Activated T-cell treated with anti-CD3 and anti-CD28 coated beads, Interleukin-2, amount 50 U/mL, for 24 hours (primary cell): ENCODE data around the gene PREPL.
"Not testable (repeated sequence)": the region's sequence is repeated elsewhere in the genome, so short reads cannot be mapped to it uniquely, and the experiment has no call there.

Source experiments
- DNase-seq: peaks from one replicate; pipeline ENCODE4 v3.0.0-alpha.2; 2020
- H3K27ac Mint-ChIP-seq: 2 replicates; pipeline ENCODE4 v1.8.0; 2020; ENCODE audit warnings: mild to moderate bottlenecking, mixed read lengths
- H3K27me3 Mint-ChIP-seq: 2 replicates; pipeline ENCODE4 v1.8.0; 2020; ENCODE audit warnings: mixed read lengths
- H3K36me3 Mint-ChIP-seq: 2 replicates; pipeline ENCODE4 v1.8.0; 2020; ENCODE audit warnings: low read depth, mixed read lengths
- H3K4me1 Mint-ChIP-seq: 2 replicates; pipeline ENCODE4 v1.8.0; 2020; ENCODE audit warnings: low read depth, mixed read lengths
- H3K4me3 Mint-ChIP-seq: 2 replicates; pipeline ENCODE4 v1.8.0; 2020; ENCODE audit warnings: mild to moderate bottlenecking, moderate library complexity, mixed read lengths
- H3K9me3 Mint-ChIP-seq: 2 replicates; pipeline ENCODE4 v1.8.0; 2020; ENCODE audit warnings: mixed read lengths

PREPL gene

GRCh38 chr2:44361330-44362206 lies at the start of gene PREPL, which contains the start of gene CAMKMT:
PREPL (minus strand) TSS chr2:44361494; CDS start chr2:44346342, 15,152 bp downstream.
CAMKMT (plus strand) TSS chr2:44361947.
- Mint-ChIP-seq H3K9me3 (no peaks in the 10 kb centered on the region), H3K4me1 (peaks cover 59% of the 10 kb centered on the region), H3K27ac (peak within 1 kb of the TSS; percentile 100), H3K27me3 (no peaks in the 10 kb centered on the region), H3K4me3 (peak within 1 kb of the TSS; percentile 90), H3K36me3 (peaks cover 39% of the 10 kb centered on the region)
- DNase-seq: peak; percentile 98

DNA sequence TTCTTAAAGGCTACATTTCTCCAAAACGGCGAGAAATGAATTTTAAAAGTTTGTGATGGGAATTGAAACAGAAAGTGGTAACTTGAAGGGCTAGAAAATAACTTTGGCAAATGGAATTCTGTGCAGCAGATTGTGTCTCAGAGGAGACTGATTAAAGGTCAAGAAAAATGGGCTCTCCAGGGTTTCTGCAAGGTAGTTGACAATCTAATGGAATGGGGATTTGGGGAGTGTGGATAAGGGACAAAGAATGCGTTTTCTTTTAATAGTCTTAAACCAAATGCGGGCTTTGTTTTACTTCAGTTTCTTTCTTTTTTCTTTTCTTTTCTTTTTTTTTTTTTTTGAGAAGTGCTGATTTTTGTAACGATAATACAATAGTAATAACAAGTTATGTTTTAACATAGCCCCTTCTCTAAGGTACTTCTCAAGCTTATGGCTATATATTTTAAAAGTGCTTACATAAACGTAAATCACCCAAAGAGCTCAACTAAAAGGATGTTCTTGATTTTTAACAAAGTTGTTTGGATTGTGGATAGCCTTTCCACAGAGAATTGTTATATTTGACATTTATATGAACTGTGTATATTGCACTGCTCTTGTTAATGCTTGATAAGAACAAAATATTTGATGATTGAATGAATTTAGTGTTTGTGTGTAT lies 37.1 kb upstream of the PREPL start:
- DNase-seq: no peak
- H3K4me3 Mint-ChIP-seq: no peak overlapping the region
- no peaks in the 10 kb centered on the region for H3K27me3 Mint-ChIP-seq
- peaks cover 2% of the 10 kb centered on the region for H3K4me1 Mint-ChIP-seq
- no peaks in the 10 kb centered on the region for H3K9me3 Mint-ChIP-seq
- H3K36me3 Mint-ChIP-seq: peaks cover 20% of the 10 kb centered on the region
- no peak overlapping the region for H3K27ac Mint-ChIP-seq

- H3K4me3 Mint-ChIP-seq: no peak overlapping the region
- no peak for DNase-seq
- H3K27me3 Mint-ChIP-seq: no peaks in the 10 kb centered on the region
- peaks cover 2% of the 10 kb centered on the region for H3K4me1 Mint-ChIP-seq
- no peak overlapping the region for H3K27ac Mint-ChIP-seq
- H3K9me3 Mint-ChIP-seq: no peaks in the 10 kb centered on the region
- peaks cover 13% of the 10 kb centered on the region for H3K36me3 Mint-ChIP-seq
Measured at GRCh38 chr2:44397447-44398175, 36.3 kb upstream of the PREPL start.

DNA sequence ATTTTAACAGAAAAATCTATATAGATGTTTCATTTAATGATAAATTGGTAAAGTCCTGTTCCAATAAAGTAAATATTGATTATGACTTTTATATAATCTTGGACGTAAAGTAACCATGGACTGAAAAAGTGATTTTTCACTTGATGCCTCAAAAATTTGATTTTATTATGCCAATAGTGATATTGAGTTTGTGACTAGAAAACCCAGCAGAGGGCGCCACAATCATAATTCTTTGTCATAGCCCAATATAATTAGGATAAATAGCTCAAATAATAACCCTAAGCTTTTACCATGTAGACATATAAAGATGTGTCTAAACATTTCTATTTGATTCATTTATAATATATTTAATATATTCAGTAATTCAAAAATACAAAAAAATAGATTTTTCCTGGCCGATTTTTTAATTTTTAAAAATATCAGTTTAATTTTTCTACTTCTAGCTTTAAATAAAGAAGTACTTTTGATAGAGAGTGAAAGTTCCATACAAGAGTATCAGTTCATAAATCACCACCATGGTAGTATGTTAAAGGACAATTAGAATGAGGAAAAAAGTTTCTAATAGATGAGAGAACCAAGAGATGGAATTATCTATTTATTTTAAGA lies 31.1 kb upstream of the PREPL start:
- no peak for DNase-seq

DNA sequence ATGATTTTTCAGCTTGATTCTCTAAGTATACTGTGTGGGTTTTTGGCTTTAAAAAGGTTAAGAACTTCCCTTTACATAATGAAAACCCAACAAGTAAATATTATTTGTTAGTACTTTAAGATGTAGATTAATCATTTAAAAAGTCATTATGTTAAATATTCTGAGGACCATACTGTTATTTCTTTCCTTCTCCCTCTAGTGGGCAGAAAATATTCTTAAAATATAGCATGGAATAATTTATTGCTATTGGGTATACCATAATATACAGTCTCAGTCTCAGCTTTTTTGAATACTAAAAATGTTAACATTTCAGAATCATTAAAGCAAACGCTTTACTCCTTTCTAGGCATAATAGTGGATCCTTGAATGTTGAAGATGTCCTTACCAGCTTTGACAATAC lies 28.6 kb upstream of the PREPL start:
- peaks cover 16% of the 10 kb centered on the region for H3K36me3 Mint-ChIP-seq
- no peaks in the 10 kb centered on the region for H3K27me3 Mint-ChIP-seq
- DNase-seq: no peak
- peaks cover 15% of the 10 kb centered on the region for H3K4me1 Mint-ChIP-seq
- H3K27ac Mint-ChIP-seq: no peak overlapping the region
- H3K4me3 Mint-ChIP-seq: no peak overlapping the region
- peaks cover 7% of the 10 kb centered on the region for H3K9me3 Mint-ChIP-seq

More for the DNA sequence above, 31.1 kb upstream of the PREPL start:
- no peaks in the 10 kb centered on the region for H3K27me3 Mint-ChIP-seq
- H3K27ac Mint-ChIP-seq: no peak overlapping the region
- H3K4me3 Mint-ChIP-seq: no peak overlapping the region
- no peaks in the 10 kb centered on the region for H3K9me3 Mint-ChIP-seq
- peaks cover 4% of the 10 kb centered on the region for H3K36me3 Mint-ChIP-seq
- peaks cover 6% of the 10 kb centered on the region for H3K4me1 Mint-ChIP-seq

DNA sequence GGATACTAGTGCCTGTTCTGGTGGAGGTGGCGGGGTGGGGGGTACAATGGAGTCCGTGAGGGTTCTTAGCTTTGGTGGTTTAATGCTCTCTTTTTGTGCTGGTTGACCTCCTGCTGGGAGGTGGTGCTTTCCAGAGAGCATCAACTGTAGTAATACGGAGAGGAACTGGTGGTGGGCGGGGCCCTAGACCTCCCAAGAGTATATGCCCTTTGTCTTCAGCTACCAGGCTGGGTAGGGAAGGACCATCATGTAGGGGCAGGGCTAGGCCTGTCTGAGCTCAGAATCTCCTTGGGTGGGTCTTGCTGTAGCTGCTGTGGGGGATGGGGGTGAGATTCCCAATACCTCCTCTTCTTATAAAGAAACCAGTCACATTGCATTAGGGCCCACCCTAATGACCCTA lies 27.6 kb upstream of the PREPL start:
- peaks cover 15% of the 10 kb centered on the region for H3K4me1 Mint-ChIP-seq
- H3K27ac Mint-ChIP-seq: no peak overlapping the region
- no peak for DNase-seq
- H3K27me3 Mint-ChIP-seq: no peaks in the 10 kb centered on the region
- H3K9me3 Mint-ChIP-seq: peaks cover 12% of the 10 kb centered on the region
- H3K36me3 Mint-ChIP-seq: peaks cover 27% of the 10 kb centered on the region
- H3K4me3 Mint-ChIP-seq: no peak overlapping the region

DNA sequence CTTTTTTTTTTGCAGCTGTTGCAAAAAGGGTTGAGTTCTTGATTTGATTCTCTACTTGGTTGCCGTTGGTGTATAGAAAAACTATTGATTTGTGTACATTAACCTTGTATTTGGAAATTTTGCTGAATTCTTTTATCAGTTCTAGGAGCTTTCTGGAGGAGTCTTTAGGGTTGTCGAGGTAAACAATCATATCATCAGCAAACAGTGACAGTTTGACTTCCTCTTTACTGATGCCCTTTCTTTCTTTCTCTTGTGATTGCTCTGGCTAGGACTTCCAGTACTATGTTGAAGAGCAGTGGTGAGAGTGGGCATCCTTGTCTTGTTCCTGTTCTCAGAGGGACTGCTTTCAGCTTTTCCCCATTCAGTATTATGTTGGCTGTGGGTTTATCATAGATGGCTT lies 23.9 kb upstream of the PREPL start:
- not testable (repeated sequence) for H3K4me3 Mint-ChIP-seq, DNase-seq, H3K27ac Mint-ChIP-seq, H3K27me3 Mint-ChIP-seq
- Mint-ChIP-seq H3K36me3 (peaks cover 46% of the 10 kb centered on the region), H3K9me3 (peaks cover 12% of the 10 kb centered on the region), H3K4me1 (peaks cover 15% of the 10 kb centered on the region)

- Mint-ChIP-seq H3K36me3 (peaks cover 61% of the 10 kb centered on the region), H3K4me1 (peaks cover 3% of the 10 kb centered on the region), H3K27me3 (no peaks in the 10 kb centered on the region), H3K9me3 (no peaks in the 10 kb centered on the region), H3K4me3 (no peak overlapping the region), H3K27ac (no peak overlapping the region)
- DNase-seq: no peak
Measured at GRCh38 chr2:44377486-44377885, 16.2 kb upstream of the PREPL start.

GRCh38 chr2:44372246-44372645 lies 11.0 kb upstream of the PREPL start:
- DNase-seq: no peak
- Mint-ChIP-seq H3K9me3 (no peaks in the 10 kb centered on the region), H3K27me3 (no peaks in the 10 kb centered on the region), H3K4me3 (no peak overlapping the region), H3K4me1 (peaks cover 25% of the 10 kb centered on the region), H3K27ac (no peak overlapping the region), H3K36me3 (peaks cover 40% of the 10 kb centered on the region)

DNA sequence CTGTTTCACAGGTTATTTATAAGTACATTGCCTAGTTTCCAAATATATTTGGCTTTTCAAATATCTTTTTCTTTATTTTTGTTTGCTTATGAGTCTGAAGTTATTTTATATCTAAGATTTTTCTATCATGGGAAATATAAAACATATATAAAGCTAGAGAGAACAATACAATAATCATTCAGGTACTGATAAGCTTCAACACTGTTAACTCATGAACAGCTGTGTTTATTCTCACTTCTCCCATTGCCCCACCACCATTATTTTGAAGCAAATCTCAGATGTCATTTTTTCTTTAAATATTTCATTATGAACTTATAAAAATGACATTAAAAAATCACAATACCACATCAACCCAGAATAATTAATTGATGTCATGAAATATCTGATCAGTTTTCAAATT lies 10.2 kb upstream of the PREPL start:
- no peak overlapping the region for H3K27ac Mint-ChIP-seq
- H3K4me3 Mint-ChIP-seq: no peak overlapping the region
- H3K36me3 Mint-ChIP-seq: peaks cover 32% of the 10 kb centered on the region
- no peaks in the 10 kb centered on the region for H3K9me3 Mint-ChIP-seq
- no peaks in the 10 kb centered on the region for H3K27me3 Mint-ChIP-seq
- no peak for DNase-seq
- H3K4me1 Mint-ChIP-seq: peaks cover 27% of the 10 kb centered on the region

DNA sequence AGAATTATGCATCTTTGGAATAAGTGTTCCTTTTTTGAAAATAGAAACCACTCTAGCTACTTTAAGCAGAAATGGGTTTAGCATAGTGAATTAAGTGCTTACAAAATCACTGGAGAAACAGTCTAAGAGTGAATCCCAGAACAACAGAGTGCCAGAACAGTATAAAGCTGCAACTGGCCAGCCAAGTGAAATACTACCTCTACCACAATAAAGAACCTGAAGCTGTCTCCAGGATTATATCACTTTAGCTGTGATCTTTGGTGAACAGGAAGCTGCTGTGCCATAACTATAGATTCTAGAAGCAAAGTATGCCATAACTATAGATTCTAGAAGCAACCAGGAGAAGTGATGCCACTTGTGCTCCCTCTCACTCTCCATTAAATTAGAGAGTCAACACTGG lies 8.1 kb upstream of the PREPL start:
- no peaks in the 10 kb centered on the region for H3K9me3 Mint-ChIP-seq
- H3K36me3 Mint-ChIP-seq: peaks cover 30% of the 10 kb centered on the region
- H3K27ac Mint-ChIP-seq: no peak overlapping the region
- no peak for DNase-seq
- no peak overlapping the region for H3K4me3 Mint-ChIP-seq
- H3K27me3 Mint-ChIP-seq: no peaks in the 10 kb centered on the region
- H3K4me1 Mint-ChIP-seq: peaks cover 40% of the 10 kb centered on the region

- no peak overlapping the region for H3K4me3 Mint-ChIP-seq
- H3K9me3 Mint-ChIP-seq: no peaks in the 10 kb centered on the region
- no peak for DNase-seq
- no peaks in the 10 kb centered on the region for H3K27me3 Mint-ChIP-seq
- peak overlapping the region; percentile 30 for H3K27ac Mint-ChIP-seq
- peaks cover 19% of the 10 kb centered on the region for H3K36me3 Mint-ChIP-seq
- peaks cover 48% of the 10 kb centered on the region for H3K4me1 Mint-ChIP-seq
Measured at GRCh38 chr2:44367591-44367990, 6.3 kb upstream of the PREPL start.

DNA sequence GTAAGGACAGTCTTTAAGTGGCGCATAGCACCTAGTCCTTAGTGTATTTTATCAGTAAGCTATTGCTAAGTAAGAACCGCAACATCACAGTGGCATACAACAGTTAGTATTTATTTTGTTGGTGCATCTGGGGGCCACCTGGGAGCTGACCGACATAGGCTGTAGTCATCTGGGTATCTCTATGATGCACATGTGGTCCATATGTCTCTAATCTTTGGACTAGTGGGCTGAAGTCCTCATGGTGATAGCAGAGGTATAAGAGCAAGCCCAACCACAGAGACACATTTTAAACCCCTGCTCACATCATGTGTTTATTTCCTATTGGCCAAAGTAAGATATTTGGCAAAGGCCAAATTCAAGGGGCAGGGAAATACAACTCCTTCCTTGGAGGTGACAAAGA lies 3.3 kb upstream of the PREPL start:
- no peak for DNase-seq
- Mint-ChIP-seq H3K9me3 (no peaks in the 10 kb centered on the region), H3K4me3 (no peak overlapping the region), H3K27me3 (no peaks in the 10 kb centered on the region), H3K4me1 (peaks cover 52% of the 10 kb centered on the region), H3K36me3 (peaks cover 27% of the 10 kb centered on the region), H3K27ac (no peak overlapping the region)

DNA sequence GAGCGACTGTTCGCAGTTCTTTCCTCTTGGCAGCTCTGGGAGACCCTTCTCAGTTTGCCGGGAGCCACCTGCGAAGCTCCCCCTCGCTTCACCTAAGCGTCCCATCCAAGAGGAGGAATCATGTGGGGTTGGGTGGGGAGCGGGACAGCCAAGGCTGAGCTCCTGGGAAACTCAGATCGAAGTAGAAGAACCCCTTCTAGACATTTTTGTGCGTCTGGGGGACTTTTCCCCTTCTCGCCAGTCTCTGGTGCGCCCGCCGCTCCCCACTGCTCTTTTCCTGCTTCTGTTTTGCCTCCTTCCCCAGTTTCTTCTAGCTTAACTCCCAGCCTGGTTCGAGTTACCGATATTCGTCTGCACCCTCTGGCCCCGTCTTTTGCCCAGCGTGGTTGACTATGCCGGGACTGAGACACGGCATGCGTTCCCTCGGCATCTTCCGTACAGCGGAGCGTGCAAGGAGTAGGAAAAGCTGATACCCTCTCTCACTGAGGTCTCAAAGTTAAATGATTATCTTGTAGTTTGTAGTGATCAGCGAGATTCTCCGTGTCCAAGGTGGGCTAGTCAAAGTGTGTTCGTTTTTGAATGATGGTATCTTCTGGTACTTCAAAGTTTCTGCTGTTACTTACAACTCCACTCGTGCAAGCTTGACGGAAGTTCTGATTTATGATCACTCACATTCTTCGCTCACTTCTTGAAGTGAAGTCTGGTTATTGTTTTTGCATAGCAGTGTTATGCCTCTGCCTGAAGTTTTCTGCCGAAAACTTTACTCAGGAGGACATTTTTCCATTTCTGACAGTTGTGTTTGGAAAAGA lies 1.1 kb upstream of the PREPL start:
- no peaks in the 10 kb centered on the region for H3K27me3 Mint-ChIP-seq
- peak overlapping the region; percentile 100 for H3K27ac Mint-ChIP-seq
- DNase-seq: no peak
- H3K4me1 Mint-ChIP-seq: peaks cover 56% of the 10 kb centered on the region
- no peaks in the 10 kb centered on the region for H3K9me3 Mint-ChIP-seq
- peaks cover 31% of the 10 kb centered on the region for H3K36me3 Mint-ChIP-seq
- peak overlapping the region; percentile 90 for H3K4me3 Mint-ChIP-seq
